Cortex of kidney (tissue), 1 donor: ENCODE results near the gene EMID1.

Experiments
- DNase-seq: peaks from one replicate; lab custom pipeline; 2025; lab: John Stamatoyannopoulos, UW

The EMID1 gene

DNA sequence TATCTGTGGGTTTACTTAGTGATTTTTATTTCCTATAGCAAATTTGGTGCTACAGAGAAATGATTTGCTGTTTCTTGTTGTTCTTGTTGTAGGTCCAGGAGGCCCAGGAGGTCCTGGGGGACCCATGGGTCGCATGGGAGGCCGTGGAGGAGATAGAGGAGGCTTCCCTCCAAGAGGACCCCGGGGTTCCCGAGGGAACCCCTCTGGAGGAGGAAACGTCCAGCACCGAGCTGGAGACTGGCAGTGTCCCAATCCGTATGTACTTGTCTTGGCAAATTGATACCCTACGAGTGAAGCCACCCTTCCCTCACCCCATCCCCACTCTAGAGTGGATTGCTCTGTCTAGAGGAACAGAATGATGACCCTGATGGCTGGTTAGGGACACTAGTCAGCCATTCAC is 92.9 kb downstream of the EMID1 start:
- DNase-seq = no peak

DNA sequence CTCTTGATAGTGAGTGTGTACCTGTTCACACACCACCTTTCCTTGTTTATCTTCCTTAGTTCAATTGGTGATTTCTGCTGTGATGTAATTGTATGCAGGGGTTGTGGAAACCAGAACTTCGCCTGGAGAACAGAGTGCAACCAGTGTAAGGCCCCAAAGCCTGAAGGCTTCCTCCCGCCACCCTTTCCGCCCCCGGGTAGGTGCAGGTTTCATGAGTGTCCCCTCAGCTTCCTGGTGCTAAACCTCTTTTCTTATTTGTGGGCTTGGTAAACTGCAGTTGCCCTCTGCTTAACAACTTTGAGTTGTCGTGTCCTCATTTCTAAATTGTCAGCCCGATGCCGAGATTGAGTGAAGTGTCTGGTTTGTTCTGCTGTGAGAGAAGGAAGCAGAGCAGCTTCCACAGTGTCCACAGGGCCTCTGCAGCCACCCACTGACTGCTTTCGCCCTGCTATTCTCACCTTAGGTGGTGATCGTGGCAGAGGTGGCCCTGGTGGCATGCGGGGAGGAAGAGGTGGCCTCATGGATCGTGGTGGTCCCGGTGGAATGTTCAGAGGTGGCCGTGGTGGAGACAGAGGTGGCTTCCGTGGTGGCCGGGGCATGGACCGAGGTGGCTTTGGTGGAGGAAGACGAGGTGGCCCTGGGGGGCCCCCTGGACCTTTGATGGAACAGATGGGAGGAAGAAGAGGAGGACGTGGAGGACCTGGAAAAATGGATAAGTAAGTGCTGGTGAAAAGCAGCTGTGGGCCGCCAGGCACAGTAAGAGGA is 93.6 kb downstream of the EMID1 start:
- no peak for DNase-seq

DNA sequence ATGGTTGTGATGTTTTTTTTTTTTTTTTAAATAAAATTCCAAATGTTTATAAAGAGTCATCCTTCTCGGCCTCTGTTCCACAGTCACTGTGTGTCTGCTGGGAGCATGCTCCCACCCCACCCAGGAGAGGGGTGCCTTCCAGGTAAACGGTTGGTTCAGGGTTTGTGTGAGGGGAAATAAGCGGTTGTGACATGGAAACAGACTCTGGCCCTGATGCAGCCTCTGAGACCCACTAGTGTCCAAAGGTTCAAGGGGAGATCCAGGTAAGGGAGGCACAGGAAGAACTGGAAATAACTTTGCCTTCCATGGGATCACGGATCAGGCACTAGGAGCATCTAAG is 94.7 kb downstream of the EMID1 start:
- no peak for DNase-seq

DNA sequence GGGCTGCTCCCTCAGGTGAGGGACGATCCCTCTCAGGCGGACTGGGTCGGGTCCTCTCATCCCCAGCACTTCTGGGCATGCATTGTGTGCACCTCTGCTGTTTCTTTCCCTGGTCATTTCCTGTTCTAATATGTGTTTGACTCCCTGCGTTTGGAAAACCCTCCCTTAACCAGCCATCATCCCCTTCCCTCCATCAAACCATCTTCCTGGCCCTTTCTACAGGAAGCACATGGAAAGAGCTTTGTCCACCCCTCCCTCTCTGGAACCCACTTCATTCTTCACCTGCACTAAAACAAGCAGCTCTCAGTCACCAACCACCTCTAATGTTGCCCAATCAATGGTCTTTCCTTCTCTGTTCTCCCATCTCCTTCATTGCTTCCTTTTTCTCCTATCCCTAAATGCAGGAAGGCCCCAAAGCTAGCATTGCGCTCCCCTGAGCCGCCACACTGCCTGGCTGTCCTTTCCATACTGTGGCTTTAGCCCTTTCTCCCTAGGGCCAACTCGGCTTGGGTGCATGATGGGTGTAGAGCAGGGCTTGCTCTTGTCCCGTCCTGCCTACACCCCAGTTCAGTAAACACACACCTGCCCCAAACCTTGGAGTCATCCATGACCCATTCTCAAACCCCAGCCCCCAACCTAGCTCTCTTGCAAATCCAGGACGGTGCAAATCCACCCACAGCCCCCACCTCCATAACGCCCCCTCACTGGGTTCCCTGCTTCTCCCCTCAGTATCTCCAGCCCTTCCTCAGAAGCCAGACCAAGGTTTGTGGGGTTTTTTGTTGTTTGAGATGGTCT is 95.3 kb downstream of the EMID1 start:
- no peak for DNase-seq

DNA sequence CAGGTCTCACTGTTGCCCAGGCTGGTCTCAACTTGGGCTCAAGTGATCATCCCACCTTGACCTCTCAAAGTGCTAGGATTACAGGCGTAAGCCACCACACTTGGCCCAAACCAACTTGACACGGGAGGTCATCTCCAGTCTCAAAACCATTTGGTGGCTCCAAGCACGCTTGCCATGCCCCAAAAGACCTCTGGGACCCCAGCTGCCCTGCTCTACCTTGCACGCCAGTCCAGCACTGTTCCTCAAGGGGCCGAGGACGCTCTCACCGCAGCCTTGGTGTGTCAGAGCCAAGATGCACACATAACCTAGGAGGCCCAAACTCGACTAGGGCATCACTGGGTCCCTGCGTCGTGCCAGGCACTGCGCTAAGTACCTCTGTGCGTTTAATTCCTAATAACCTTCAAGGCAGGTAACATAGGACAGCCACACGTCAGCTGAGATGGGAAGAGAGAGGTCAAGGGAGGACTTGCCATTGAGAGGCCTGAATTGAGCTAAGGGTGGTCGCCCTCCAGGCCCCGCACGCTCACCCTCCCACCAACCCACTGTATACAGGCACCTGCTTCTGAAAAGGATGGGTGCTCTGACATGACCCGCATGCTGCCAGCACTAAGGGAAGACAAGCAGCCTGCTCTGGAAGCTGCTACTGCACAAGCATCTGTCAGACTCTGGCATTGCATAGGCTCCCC is 96.2 kb downstream of the EMID1 start:
- DNase-seq = no peak

DNA sequence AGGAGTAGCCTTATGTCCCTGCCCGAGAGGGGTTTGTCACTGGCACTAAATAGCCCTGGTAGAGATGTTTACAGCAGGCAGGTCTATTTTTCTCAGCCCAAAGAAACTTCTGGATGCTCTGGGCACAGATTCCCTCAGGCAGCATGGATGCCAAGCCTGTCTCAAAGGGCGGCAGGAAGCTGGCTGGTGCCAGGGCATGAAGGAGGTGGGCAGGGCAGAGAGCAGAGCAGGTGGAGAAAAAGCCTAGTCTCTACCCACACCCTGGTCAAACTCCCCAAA is 96.6 kb downstream of the EMID1 start:
- no peak for DNase-seq

DNA sequence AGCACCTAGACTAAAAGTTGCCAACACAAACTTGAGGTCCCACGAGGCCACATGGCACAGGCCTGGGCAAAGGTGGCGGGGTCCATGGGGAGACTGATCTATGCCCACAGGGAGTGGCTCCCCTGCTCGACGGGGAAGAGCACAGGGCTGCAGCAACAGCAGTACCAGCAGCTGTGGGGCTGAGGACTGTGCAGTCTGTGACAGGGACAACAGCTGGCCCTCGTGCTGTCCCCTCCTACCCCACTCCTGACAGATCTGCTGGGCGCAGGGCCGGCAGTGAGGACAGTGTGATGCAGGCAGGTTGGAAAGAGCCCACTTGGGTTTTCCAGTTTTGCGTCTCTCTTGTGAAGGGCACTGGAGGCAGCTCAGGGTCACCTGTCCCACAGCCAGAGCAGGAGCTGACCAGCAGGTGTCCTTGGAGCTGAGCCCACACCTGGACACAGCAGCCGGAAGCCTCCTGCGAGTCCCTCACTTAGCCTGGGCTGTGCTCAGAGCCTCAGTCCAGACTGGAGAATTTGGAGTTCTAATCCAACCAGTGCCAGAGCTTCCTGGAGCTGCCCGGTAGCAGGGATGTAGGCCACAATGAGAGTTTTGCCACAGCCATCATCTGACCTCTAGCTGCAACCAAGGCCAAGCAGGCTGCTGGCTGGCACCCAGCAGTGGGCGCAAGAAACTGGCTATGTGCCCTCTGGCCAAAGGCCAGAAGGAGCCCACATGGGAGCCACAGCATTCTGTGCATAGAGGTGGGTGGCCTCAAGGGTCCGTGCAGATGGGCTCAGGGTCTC is 97.2 kb downstream of the EMID1 start:
- DNase-seq = no peak

DNA sequence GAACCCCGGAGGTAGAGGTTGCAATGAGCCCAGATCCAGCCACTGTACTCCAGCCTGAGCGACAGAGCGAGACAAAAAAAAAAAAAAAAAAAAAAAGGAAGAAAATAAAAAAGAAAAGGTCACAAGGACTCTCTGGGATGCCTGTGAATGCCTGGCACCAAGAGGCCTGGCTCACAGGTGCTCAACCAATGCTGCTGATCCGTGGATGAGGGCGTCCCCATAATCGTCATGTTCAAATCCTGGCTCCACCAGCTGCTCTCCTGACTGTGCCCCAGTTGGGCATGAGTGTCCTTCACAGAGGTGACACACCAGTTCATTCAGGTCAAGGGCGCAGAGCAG is 100.1 kb downstream of the EMID1 start:
- DNase-seq = no peak

DNA sequence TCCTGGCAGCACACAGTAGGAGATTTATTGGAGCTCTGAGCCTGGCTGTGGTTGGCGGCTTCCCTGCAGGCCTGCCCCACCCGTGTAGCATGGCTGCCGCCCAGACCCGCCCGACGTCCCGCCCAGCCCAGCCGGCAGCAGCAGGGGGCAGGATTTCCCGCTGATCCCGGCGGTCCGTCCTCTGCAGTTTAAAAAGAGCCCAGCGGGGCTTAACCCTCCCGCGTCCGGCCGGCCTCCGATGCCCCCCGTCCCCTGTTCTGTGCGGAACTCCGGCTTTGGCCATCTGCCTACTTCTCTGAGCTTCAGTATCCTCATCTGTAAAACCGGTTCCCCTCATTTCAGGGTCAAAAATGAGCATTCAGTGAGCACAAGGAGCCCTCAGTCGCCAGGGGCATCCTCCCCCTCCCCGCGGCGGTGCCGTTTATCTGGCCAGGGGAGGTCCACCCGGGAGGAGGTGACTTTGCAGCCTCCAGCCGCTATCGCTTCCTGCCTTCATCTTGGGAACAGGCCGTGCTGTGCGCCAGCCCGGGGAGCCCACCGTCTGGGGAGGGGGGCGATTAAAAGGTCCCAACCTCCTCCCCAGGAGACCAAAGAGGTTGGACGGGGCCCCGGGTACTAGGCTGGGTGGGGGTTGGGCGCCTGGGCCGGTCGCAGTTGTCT is 100.6 kb downstream of the EMID1 start, which contains the start of gene GAS2L1:
GAS2L1 (plus strand) TSS at position 476 of the 660 bp plus-strand sequence. CDS start 1,456 bp downstream, outside the sequence.
- no peak for DNase-seq

DNA sequence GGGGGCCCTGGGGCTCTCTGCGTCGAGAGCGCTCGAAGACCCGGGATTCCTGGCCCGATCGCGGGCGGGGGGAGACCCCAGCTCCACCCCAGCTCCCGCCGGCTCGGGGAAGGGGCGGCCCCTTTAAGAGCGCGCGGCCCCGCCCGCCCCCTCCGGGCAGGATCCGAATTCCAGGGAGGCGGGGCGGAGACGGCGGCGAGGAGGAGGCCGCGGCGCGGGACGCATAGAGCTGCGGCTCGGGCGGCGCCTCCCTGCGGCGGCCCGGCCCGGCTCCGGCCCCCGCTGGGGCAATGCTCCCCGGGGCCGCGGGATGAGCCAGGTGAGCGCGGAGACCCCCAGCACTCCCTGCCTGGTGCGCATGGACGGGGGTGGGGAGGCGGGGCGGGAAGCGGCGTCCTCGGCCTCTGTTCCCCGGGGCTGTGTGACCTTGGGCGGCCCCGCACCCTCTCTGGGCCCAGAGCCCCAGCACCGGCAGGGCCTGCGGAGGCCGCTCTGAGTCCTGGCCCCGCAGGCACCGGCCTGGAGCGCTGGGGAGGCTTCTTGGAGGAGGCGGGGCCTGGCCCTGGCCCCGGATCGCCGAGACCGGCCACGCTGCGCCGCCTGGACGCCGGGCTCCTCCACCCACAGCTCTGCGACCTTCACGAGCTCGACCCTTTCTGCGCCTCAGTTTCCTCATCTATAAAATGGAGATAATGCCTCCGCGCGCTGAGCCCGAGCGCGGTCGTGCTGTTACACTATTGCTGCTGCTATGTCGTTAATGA is 101.3 kb downstream of the EMID1 start:
- no peak for DNase-seq

DNA sequence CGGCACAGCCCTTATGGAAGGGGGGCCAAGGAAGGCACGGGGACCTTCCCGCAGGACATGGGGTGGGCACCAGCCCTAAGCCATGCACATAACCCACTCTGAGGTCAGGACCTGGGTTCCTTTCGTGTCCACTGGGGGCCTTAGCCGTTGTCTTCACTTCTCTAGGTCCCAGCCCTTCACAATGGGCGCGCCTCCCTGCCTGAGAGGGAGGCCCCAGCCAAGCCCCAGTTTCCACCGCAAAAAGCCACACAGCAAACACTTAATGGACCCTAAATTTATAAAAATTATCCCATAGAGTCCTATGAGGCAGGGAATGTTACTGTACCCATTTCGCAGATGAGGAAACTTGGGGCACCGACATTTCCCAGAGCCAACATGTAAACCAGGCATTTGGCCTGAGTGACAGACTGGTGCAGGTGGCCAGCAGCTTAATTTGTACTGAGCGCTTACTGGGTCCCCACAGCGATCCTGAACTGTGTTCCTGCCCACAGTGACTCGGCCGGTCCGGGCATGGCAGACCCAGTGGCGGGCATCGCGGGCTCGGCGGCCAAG is 102.0 kb downstream of the EMID1 start:
- DNase-seq = no peak

DNA sequence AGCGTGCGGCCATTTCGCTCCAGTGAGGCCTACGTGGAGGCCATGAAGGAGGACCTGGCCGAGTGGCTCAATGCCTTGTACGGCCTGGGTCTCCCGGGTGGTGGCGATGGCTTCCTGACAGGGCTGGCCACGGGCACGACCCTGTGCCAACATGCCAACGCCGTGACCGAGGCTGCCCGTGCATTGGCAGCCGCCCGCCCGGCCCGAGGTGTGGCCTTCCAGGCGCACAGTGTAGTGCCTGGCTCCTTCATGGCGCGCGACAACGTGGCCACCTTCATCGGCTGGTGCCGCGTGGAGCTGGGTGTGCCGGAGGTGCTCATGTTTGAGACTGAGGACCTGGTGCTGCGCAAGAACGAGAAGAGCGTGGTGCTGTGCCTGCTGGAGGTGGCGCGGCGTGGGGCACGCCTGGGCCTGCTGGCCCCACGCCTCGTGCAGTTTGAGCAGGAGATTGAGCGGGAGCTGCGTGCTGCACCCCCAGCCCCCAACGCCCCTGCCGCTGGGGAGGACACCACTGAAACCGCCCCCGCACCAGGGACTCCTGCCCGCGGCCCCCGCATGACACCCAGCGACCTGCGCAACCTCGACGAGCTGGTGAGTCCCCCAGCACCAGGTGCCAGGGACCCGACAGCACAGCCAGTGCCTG is 102.6 kb downstream of the EMID1 start:
- no peak for DNase-seq

DNA sequence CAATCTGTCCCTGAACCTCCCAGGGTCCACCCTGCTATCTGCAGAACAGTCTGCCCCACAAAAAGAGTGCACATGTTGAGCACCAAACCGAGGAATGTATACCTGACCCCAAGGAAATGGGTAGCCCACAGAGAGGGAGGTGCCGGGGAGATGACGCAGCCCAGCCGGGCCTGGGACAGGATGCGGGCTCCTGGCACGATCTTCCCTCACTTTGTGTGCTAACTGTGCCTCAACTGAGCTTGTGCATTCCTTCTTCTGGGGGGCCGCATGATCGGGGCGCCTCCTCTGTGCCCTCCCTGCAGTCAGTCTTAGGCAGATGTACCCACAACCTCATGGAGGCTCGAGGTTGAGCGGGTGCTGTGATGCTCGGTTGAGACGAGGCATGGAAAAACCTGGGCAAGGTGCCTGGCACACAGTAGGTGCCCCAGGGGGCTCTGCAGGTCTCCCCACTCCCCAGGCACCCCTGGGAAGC is 103.1 kb downstream of the EMID1 start:
- no peak for DNase-seq
